H1 (cell line): ENCODE data around the gene COTL1. TPM values are rescaled to one million over a fixed set of nuclear protein-coding genes. Genes with fewer than 3 reads are reported as not detected.

ENCODE experiments used
- CTCF ChIA-PET: fragments of 300-600 bp; sonication (Branson Sonifier 250); formaldehyde crosslinking; loops from one replicate; lab custom pipeline; 2021; ENCODE audit not compliant: partially characterized antibody; lab: Charles Lee
- POLR2A ChIA-PET: fragments of 300-600 bp; sonication (Branson Sonifier 250); formaldehyde crosslinking; loops from one replicate; lab custom pipeline; 2021; ENCODE audit warnings: inconsistent platforms; ENCODE audit not compliant: partially characterized antibody; lab: Charles Lee
- DNase-seq, 2 experiments: peaks; one replicate each; pipeline versions ENCODE4 v3.0.0 to v3.0.0-alpha.2; 2010 to 2022; ENCODE audit warnings: low spot score in 2 of 2, low read depth in 1 of 2, mixed read lengths in 1 of 2
- FAIRE-seq: peaks from 2 replicates; lab custom pipeline; 2011; peaks lifted over from hg19 to GRCh38; lab: Jason Lieb, UNC
- H2AFZ ChIP-seq: 2 replicates; pipeline ENCODE4 v1.8.1; 2012; ENCODE audit warnings: low read length, inconsistent platforms
- H2AK5ac ChIP-seq: 2 replicates; pipeline ENCODE4 v1.6.1; 2013; ENCODE audit warnings: low read depth, low read length
- H2BK120ac ChIP-seq: replicated peaks from 2 replicates; pipeline ENCODE3; 2013; ENCODE audit warnings: low read depth, low read length, inconsistent platforms
- H2BK12ac ChIP-seq: 2 replicates; pipeline ENCODE4 v1.6.1; 2013; ENCODE audit warnings: low read depth, low read length
- H2BK15ac ChIP-seq: 2 replicates; pipeline ENCODE4 v1.6.1; 2013; ENCODE audit warnings: low read length
- H2BK20ac ChIP-seq: 2 replicates; pipeline ENCODE4 v1.6.1; 2013; ENCODE audit warnings: low read length
- H2BK5ac ChIP-seq: 2 replicates; pipeline ENCODE4 v1.6.1; 2013; ENCODE audit warnings: low read depth, low read length
- H3K14ac ChIP-seq: 2 replicates; pipeline ENCODE4 v1.6.1; 2013; ENCODE audit warnings: inconsistent platforms; ENCODE audit not compliant: insufficient read length
- H3K18ac ChIP-seq: 2 replicates; pipeline ENCODE4 v1.6.1; 2013; ENCODE audit warnings: low read length; ENCODE audit errors: extremely low read depth
- H3K23ac ChIP-seq: 2 replicates; pipeline ENCODE4 v1.6.1; 2013; ENCODE audit warnings: inconsistent platforms; ENCODE audit not compliant: insufficient read length
- H3K23me2 ChIP-seq: 2 replicates; pipeline ENCODE4 v1.6.1; 2013; ENCODE audit warnings: low read depth, low read length
- H3K27ac ChIP-seq: 2 replicates; pipeline ENCODE4 v1.6.1; 2011; ENCODE audit warnings: low read depth, low read length, inconsistent platforms
- H3K27me3 ChIP-seq, 4 experiments: replicated peaks in 1 of 4; 1 replicate in 1 of 4; 2 replicates in 3 of 4; pipeline versions ENCODE4 v1.6.1 to v1.8.1; 2011 to 2013; ENCODE audit warnings: low read length in 3 of 4, mild to moderate bottlenecking in 3 of 4, inconsistent platforms in 2 of 4, mixed read lengths in 2 of 4, moderate library complexity in 1 of 4; ENCODE audit not compliant: control insufficient read depth in 3 of 4, insufficient read depth in 3 of 4; ENCODE audit errors: extremely low read depth in 1 of 4
- H3K36me3 ChIP-seq, 4 experiments: 2 replicates each; pipeline versions ENCODE4 v1.6.1 to v1.8.1; 2011 to 2013; ENCODE audit warnings: mild to moderate bottlenecking in 4 of 4, low read length in 3 of 4, moderate library complexity in 2 of 4, control low read depth in 1 of 4, inconsistent platforms in 1 of 4; ENCODE audit not compliant: insufficient read depth in 4 of 4, control insufficient read depth in 2 of 4
- H3K4ac ChIP-seq: replicated peaks from 2 replicates; pipeline ENCODE3; 2013; ENCODE audit warnings: low read length, low read depth, mixed read lengths, inconsistent platforms; ENCODE audit not compliant: insufficient read length
- H3K4me1 ChIP-seq, 4 experiments: replicated peaks in 1 of 4; 1 replicate in 1 of 4; 2 replicates in 3 of 4; pipeline versions ENCODE4 v1.6.1 to v1.8.1; 2011 to 2013; ENCODE audit warnings: low read length in 3 of 4, inconsistent platforms in 2 of 4, mixed read lengths in 1 of 4; ENCODE audit not compliant: insufficient read depth in 4 of 4, control insufficient read depth in 3 of 4
- H3K4me2 ChIP-seq, 2 experiments: 2 replicates each; pipeline versions ENCODE4 v1.6.1 to v1.8.1; 2011 to 2013; ENCODE audit warnings: low read depth in 2 of 2, low read length in 2 of 2, control low read depth in 1 of 2, inconsistent platforms in 1 of 2, mild to moderate bottlenecking in 1 of 2; ENCODE audit not compliant: insufficient read depth in 1 of 2
- H3K4me3 ChIP-seq, 4 experiments: fragments of 200-600, 300-600 bp in 1 of 4; sonication (generic), shearing (Covaris generic), sonication (Bioruptor Twin) in 1 of 4; 2 replicates each; pipeline versions ENCODE4 v1.5.1 to v1.8.1; 2011 to 2016; ENCODE audit warnings: low read length in 4 of 4, low read depth in 3 of 4, control low read depth in 2 of 4, inconsistent platforms in 2 of 4, mild to moderate bottlenecking in 2 of 4, mixed read lengths in 1 of 4, moderate library complexity in 1 of 4; ENCODE audit not compliant: insufficient read depth in 2 of 4; ENCODE audit errors: extremely low read depth in 1 of 4
- H3K56ac ChIP-seq: replicated peaks from 2 replicates; pipeline ENCODE3; 2013; ENCODE audit warnings: low read depth, mild to moderate bottlenecking, mixed read lengths, low read length, inconsistent platforms; ENCODE audit not compliant: insufficient read length
- H3K79me1 ChIP-seq: 2 replicates; pipeline ENCODE4 v1.6.1; 2013; ENCODE audit warnings: low read depth, low read length, control low read depth
- H3K79me2 ChIP-seq, 2 experiments: 2 replicates each; pipeline versions ENCODE4 v1.6.1 to v1.8.1; 2012 to 2013; ENCODE audit warnings: low read length in 2 of 2, mild to moderate bottlenecking in 2 of 2, inconsistent platforms in 1 of 2; ENCODE audit not compliant: insufficient read depth in 2 of 2, control insufficient read depth in 1 of 2
- H3K9ac ChIP-seq, 4 experiments: replicated peaks in 1 of 4; 1 replicate in 1 of 4; 2 replicates in 3 of 4; pipeline versions ENCODE4 v1.6.1 to v1.8.1; 2011 to 2013; ENCODE audit warnings: low read depth in 3 of 4, low read length in 3 of 4, control low read depth in 2 of 4, mild to moderate bottlenecking in 2 of 4, moderate library complexity in 2 of 4, inconsistent platforms in 1 of 4; ENCODE audit errors: extremely low read depth in 1 of 4
- H3K9me3 ChIP-seq, 2 experiments: 2 replicates each; pipeline versions ENCODE4 v1.6.1 to v1.8.1; 2012 to 2013; ENCODE audit warnings: mild to moderate bottlenecking in 2 of 2, moderate library complexity in 2 of 2, control low read depth in 1 of 2, inconsistent platforms in 1 of 2, low read depth in 1 of 2, low read length in 1 of 2, mixed read lengths in 1 of 2; ENCODE audit not compliant: insufficient read depth in 2 of 2
- H4K20me1 ChIP-seq, 2 experiments: replicated peaks in 1 of 2; 2 replicates each; pipeline versions ENCODE3 to v1.8.1; 2011 to 2013; ENCODE audit warnings: inconsistent platforms in 2 of 2, low read length in 2 of 2, mild to moderate bottlenecking in 1 of 2; ENCODE audit not compliant: insufficient read depth in 2 of 2, control insufficient read depth in 1 of 2
- H4K5ac ChIP-seq: 2 replicates; pipeline ENCODE4 v1.6.1; 2013; ENCODE audit warnings: low read length, low read depth, mixed read lengths, inconsistent platforms; ENCODE audit not compliant: insufficient read length
- H4K8ac ChIP-seq: 2 replicates; pipeline ENCODE4 v1.8.0; 2013; ENCODE audit warnings: mild to moderate bottlenecking, moderate library complexity, low read length, inconsistent platforms; ENCODE audit not compliant: insufficient read depth; ENCODE audit errors: extremely low read depth
- H4K91ac ChIP-seq: replicated peaks from 2 replicates; pipeline ENCODE3; 2013; ENCODE audit warnings: low read length, mixed read lengths, inconsistent platforms; ENCODE audit not compliant: insufficient read length
- KDM1A ChIP-seq: fragments of 200-600, 300-600 bp; sonication (generic); IDR thresholded peaks from 2 replicates; pipeline ENCODE4 v1.7.1; 2016; ENCODE audit warnings: mild to moderate bottlenecking, low read length, borderline replicate concordance
- SIRT6 ChIP-seq: IDR thresholded peaks from one replicate; pipeline ENCODE4 v1.7.1; 2012; ENCODE audit warnings: low read length, inconsistent platforms
- WGBS, 2 experiments: shearing (Covaris generic) in 1 of 2; methylation state at CpG; one replicate each; pipeline versions ENCODE4 v1.1.6 to v1.1.7; 2013 to 2015; ENCODE audit warnings: low lambda C conversion rate in 2 of 2, mixed read lengths in 2 of 2, inconsistent platforms in 1 of 2, low coverage in 1 of 2, missing lambda C conversion rate in 1 of 2; ENCODE audit not compliant: insufficient replicate concordance in 2 of 2, insufficient coverage in 1 of 2, insufficient read length in 1 of 2; ENCODE audit errors: extremely low coverage in 1 of 2, missing lambda C conversion rate in 1 of 2; 5-methylcytosine and 5-hydroxymethylcytosine counted together
- polyA plus RNA-seq, 7 experiments: library from polyadenylated mRNA; depleted of rRNA in 3 of 7; stranded (reverse) in 5 of 7; unstranded in 2 of 7; fragments of >200 nt in 5 of 7; fragments of 200-250 nt in 2 of 7; gene quantifications; 1 replicate in 5 of 7; 2 replicates in 1 of 7; 4 replicates in 1 of 7; pipeline versions ENCODE4 v1.2.1 to v1.2.3, GENCODE V29; 2011 to 2013; ENCODE audit warnings: missing spikeins in 2 of 7, mixed read lengths in 2 of 7
- total RNA-seq: library from RNA; stranded (reverse); fragmentation: NEBNext Ultra II Directional; extraction: Animal tissue kit (Norgen Biotek cat#: 25700); gene quantifications from 2 replicates; pipeline ENCODE4 v1.2.1, GENCODE V29; 2021

Gene COTL1
- total and polyA plus RNA-seq, 2 of the 8 experiments (the other 6 are each of a cell fraction or from before 2014, with no cell fraction given) = 59.2 to 183 TPM

DNA sequence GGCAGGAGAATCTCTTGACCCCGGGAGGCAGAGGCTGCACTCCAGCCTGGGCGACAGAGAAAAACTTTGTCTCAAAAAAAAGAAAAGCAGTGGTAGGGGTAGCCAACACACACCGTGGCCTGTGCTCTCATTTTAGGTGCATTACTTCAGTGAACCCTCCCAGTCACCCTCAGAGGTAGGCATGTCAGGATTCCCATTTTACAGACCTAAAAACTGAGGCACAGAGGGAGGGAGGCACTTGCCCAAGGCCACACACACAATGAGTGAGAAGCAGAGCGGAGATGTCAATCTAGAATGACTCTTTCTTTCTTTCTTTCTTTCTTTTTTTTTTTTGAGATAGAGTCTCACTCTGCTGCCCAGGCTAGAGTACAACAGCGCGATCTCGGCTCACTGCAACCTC lies 5.2 kb downstream of the COTL1 start:
- CTCF ChIA-PET = interaction anchor here (0.6 to 1.1 kb wide), 4 partner anchors 8 to 447 kb away, joined by 3 to 5 read pairs (median 3); no protein-coding TSS in a partner anchor
- 93% methylated on average over 3 of the region's 7 CpGs; no CpG with 5 or more reads in 1 of the 2 experiments for WGBS, 2 experiments
- Histone ChIP-seq H4K20me1 (peaks cover 7 to 19% of the 10 kb centered on the region in 2 experiments), H3K4ac (no peak overlapping the region), H2AK5ac (no peak overlapping the region), H4K91ac (no peak overlapping the region), H2AFZ (no peak overlapping the region), H3K4me3 (no peak overlapping the region), H3K79me2 (peaks cover 0 to 70% of the 10 kb centered on the region in 2 experiments; a peak in 3 of 4 replicates), H3K4me1 (peaks cover 2 to 12% (median 9%) of the 10 kb centered on the region in 4 experiments; a peak in 6 of 7 replicates), H3K79me1 (peaks cover 14% of the 10 kb centered on the region), H2BK20ac (no peak overlapping the region), H3K14ac (no peak overlapping the region), H2BK5ac (no peak overlapping the region), H3K9ac (no peak overlapping the region), H2BK15ac (no peak overlapping the region), H3K18ac (no peak overlapping the region), H2BK120ac (no peak overlapping the region), H3K23ac (no peak overlapping the region), H2BK12ac (no peak overlapping the region), H3K9me3 (no peaks in the 10 kb centered on the region), H3K27ac (no peak overlapping the region), H4K8ac (no peak overlapping the region), H3K23me2 (peaks cover 8% of the 10 kb centered on the region; the same call in 1 of the 2 replicates), H3K27me3 (peaks cover 0 to 5% (median 3%) of the 10 kb centered on the region in 4 experiments; a peak in 2 of 7 replicates), H3K4me2 (no peak overlapping the region), H3K56ac (no peak overlapping the region), H3K36me3 (peaks cover 0 to 10% (median 2%) of the 10 kb centered on the region in 4 experiments; a peak in 3 of 8 replicates), H4K5ac (no peak overlapping the region)
- FAIRE-seq = no peak
- POLR2A ChIA-PET = no interaction called here
- no peak for DNase-seq
- TF ChIP-seq KDM1A = 0 out of 2 replicates have a peak, but pooled peaks have one; percentile 7
- TF ChIP-seq SIRT6 = no peak
